ENCODE measurements around the gene MRPS18B.
A peak's percentile ranks its signal among the peaks of the same experiment; 100 is the strongest.

The MRPS18B gene

GRCh38 chr6:30601815-30602641, 15.6 kb upstream of the MRPS18B start:
- DNase-seq (ENCODE audit: low read depth in 2 of 2, low spot score in 1 of 2) = no peak

- DNase-seq (ENCODE audit: low read depth in 2 of 2, low spot score in 1 of 2) = no peak
These were observed 13.7 kb upstream of the MRPS18B start for GRCh38 chr6:30603961-30604360.

- DNase-seq (ENCODE audit: low read depth in 2 of 2, low spot score in 1 of 2) = no peak
These were observed 7.6 kb upstream of the MRPS18B start for GRCh38 chr6:30610065-30610464.

GRCh38 chr6:30611150-30611855, 6.3 kb upstream of the MRPS18B start:
- DNase-seq (ENCODE audit: low read depth in 2 of 2, low spot score in 1 of 2) = no peak

GRCh38 chr6:30611856-30612194, 5.8 kb upstream of the MRPS18B start:
- DNase-seq (ENCODE audit: low read depth in 2 of 2, low spot score in 1 of 2) = no peak

GRCh38 chr6:30612213-30612612, 5.4 kb upstream of the MRPS18B start:
- DNase-seq (ENCODE audit: low read depth in 2 of 2, low spot score in 1 of 2) = no peak

- no peak for DNase-seq (ENCODE audit: low read depth in 2 of 2, low spot score in 1 of 2)
These were observed 4.9 kb upstream of the MRPS18B start for GRCh38 chr6:30612687-30613248.

- no peak for DNase-seq (ENCODE audit: low read depth in 2 of 2, low spot score in 1 of 2)
These were observed 4.2 kb upstream of the MRPS18B start for GRCh38 chr6:30613251-30614043.

GRCh38 chr6:30614044-30614842, 3.4 kb upstream of the MRPS18B start:
- DNase-seq (ENCODE audit: low read depth in 2 of 2, low spot score in 1 of 2) = no peak

GRCh38 chr6:30614843-30615218, 2.8 kb upstream of the MRPS18B start:
- peak; percentile 51 to 69 for DNase-seq (ENCODE audit: low read depth in 2 of 2, low spot score in 1 of 2)

GRCh38 chr6:30615219-30615957, 2.3 kb upstream of the MRPS18B start:
- no peak for DNase-seq (ENCODE audit: low read depth in 2 of 2, low spot score in 1 of 2)

- DNase-seq (ENCODE audit: low read depth in 2 of 2, low spot score in 1 of 2) = no peak
These were observed 1.5 kb upstream of the MRPS18B start for GRCh38 chr6:30615958-30616810.

- peak; percentile 92 to 96 for DNase-seq (ENCODE audit: low read depth in 2 of 2, low spot score in 1 of 2)
These were observed 652 bp upstream of the MRPS18B start, which contains the start of gene PPP1R10 for GRCh38 chr6:30616811-30617564. Gene PPP1R10 (minus strand): TSS chr6:30617243. CDS start chr6:30609944, 7,299 bp downstream.

- no peak for DNase-seq (ENCODE audit: low read depth in 2 of 2, low spot score in 1 of 2)
These were observed 694 bp downstream of the MRPS18B start for GRCh38 chr6:30618270-30618797.

GRCh38 chr6:30619561-30619960, 1.9 kb downstream of the MRPS18B start:
- no peak for DNase-seq (ENCODE audit: low read depth in 2 of 2, low spot score in 1 of 2)

GRCh38 chr6:30625511-30625910, 7.9 kb downstream of the MRPS18B start:
- no peak for DNase-seq (ENCODE audit: low read depth in 2 of 2, low spot score in 1 of 2)

- peak; percentile 76 to 80 for DNase-seq (ENCODE audit: low read depth in 2 of 2, low spot score in 1 of 2)
These were observed 9.1 kb downstream of the MRPS18B start, which contains the start of gene ATAT1 for GRCh38 chr6:30626484-30627366. Gene ATAT1 (plus strand): TSS chr6:30626874.

All from stimulated activated CD8-positive, alpha-beta memory T cell treated with anti-CD3 and anti-CD28 coated beads, Interleukin-4, amount 100 ng/mL, for 1 hour (primary cell).